HG02852 (cell line): ENCODE data around the gene REEP1.
"Not testable (repeated sequence)": the region's sequence is repeated elsewhere in the genome, so short reads cannot be mapped to it uniquely, and the experiment has no call there.

ENCODE experiments used
- ATAC-seq: cut with Tn5 transposase; IDR thresholded peaks from one replicate; pipeline ENCODE4 v1.9.1; 2021; ENCODE audit warnings: mild to moderate bottlenecking, moderate library complexity; ENCODE audit not compliant: unreplicated experiment

REEP1 gene

DNA sequence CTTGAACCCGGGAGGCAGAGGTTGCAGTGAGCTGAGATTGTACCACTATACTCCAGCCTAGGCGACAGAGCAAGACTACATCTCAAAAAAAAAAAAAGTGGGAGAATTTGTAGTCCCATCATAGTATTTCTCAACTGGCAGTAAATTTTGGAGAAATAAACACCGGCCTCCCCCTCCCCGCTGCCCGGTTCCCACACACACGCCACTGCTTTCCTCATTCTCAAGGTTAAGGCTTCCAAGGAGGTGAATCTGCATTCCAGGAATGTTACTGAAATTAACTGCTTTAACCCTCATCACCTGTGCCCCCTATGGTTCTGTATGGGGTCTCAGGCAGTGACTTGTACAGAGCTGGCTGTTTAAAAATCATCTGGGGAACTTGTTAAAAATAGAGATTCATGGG is 88.2 kb downstream of the REEP1 start:
- ATAC-seq, result no peak

DNA sequence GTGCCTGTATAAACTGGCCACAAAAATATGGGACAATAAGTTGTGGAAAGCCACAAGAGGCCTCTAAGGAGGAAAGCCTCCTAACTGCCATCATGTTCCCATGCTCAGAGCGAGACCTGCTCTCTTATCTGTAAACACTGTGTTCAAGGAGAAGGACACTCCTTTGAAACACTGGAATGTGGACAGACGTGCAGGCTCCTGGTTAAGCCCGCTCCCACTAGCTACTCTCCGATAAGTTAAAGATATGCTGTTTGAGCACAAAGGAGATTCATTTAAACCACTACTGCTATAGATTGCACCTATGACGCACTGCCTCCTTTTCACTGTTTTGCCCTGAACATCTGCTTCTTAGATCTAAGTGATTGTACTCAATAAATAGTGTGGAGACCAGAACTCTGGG is 92.2 kb downstream of the REEP1 start:
- not testable (repeated sequence) for ATAC-seq

DNA sequence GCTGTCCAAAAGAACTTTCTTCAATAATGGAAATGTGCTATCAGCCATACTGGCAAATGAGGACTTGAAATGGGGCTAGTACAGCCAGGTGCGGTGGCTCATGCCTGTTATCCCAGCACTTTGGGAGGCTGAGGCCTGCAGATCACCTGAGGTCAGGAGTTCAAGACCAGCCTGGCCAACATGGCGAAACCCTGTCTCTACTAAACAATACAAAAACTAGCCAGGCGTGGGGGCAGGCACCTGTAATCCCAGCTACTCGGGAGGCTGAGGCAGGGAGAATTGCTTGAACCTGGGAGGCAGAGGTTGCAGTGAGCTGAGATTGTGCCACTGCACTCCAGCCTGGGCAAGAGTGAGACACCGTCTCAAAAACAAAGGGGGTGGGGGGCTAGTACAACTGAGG is 92.6 kb downstream of the REEP1 start:
- not testable (repeated sequence) for ATAC-seq

GRCh38 chr2:86243950-86244733 is 93.3 kb downstream of the REEP1 start:
- ATAC-seq, result no peak

DNA sequence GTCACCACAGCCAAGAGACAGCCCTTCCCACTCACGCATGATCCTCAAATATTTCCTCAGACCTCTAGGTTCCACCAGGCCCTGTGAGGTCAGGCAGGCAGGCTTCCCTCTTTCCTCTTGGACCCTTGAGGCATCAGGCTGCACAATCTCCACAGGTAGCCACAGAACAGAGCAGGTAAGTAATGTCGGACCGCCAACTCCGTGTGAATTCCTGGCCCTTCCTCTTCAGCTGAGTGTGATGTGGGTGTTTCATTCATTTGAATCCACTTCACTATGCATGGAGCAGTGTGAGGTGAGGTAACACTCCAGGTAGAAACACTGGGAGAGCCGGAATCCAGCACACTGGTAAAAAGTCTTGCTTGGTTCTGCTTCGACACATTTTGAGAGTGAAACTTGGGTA is 94.2 kb downstream of the REEP1 start:
- ATAC-seq, result no peak

- no peak for ATAC-seq
Observed at GRCh38 chr2:86241611-86242010, 95.8 kb downstream of the REEP1 start.

DNA sequence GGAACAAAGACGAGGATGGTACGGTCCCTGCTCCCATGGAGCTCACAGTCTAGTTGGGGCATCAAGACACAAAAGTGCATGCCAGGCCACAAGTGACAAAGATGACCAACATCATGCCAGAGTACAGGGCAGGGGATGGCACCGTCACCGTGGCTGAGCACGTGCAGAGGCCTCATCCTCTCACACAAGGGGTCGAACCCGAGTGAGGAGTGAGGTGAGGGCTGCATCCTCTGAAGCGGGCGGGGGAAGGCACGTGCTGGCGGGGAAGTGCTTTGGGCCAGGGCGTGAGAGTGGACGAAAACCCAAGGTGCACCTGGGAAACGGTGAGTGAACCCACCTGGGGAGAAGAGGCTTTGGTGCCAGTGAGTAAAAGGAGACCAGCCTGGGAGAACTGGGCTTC is 97.2 kb downstream of the REEP1 start:
- no peak for ATAC-seq

DNA sequence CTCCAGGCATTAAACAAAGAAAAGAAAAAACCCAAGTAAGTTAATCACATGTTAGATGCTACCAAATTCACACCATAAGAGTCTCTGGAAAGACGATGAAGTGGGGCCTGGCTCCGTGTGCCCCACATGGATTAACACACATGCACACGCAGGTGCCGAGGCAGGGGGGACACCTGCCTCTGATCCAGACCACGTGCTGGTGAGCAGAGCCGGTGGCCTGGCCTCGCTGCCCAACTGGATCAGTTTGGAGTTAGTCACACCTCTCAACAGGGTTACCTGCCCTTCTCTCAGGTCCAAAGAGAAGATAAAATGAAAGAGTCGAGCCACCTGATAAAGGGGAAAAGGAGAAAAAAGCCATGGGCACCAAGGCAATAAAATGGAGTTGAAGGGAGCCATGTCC is 97.7 kb downstream of the REEP1 start:
- no peak for ATAC-seq

DNA sequence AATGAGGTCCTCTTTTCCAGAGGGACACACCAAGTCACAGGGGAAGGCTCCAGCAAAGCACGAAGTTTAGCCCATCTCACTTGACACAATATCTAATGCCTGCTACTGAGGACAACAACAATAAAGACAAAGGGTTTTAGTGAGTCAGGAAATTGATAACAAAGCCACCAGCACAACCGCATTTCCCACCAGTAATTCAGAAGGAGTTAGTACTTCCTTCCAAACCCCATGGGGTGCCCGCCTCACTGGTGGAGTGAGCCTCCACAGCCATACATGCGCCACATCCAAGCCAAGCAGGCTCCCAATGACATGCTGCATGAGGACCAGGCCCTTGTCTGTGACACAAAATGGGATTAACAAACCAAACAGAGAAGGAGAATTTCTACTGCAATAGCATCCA is 98.1 kb downstream of the REEP1 start:
- no peak for ATAC-seq

GRCh38 chr2:86238354-86238753 is 99.1 kb downstream of the REEP1 start:
- ATAC-seq, result peak; percentile 85

- peak; percentile 44 for ATAC-seq
Observed at GRCh38 chr2:86237172-86237571, 100.3 kb downstream of the REEP1 start.

- no peak for ATAC-seq
Observed at GRCh38 chr2:86235196-86235980, 102.0 kb downstream of the REEP1 start.

DNA sequence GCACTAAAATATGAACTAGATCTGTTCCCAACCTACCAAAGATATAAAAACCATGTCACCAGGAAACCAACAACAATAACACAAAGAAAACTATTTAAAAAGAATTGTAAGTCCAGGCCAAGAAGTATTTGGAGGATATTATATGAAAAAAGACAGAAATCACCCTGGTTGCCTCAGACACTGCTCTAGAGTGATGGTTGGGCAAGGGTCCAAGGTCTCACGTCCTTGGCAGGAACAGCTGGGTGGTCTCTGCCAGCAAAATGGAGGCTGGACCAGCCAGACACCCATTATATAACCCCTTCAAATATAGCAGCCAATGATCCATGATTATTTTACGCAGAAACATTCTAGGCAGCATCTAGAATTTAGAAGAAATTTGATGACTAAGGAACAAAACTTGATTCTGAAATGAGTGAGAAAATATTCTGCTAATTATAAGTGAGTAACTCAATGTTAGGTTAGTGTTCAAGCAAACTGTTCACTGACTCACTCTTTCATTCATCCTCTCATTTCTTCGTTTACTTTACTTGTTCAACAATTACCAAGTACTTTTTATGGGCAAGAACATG is 102.8 kb downstream of the REEP1 start:
- no peak for ATAC-seq

DNA sequence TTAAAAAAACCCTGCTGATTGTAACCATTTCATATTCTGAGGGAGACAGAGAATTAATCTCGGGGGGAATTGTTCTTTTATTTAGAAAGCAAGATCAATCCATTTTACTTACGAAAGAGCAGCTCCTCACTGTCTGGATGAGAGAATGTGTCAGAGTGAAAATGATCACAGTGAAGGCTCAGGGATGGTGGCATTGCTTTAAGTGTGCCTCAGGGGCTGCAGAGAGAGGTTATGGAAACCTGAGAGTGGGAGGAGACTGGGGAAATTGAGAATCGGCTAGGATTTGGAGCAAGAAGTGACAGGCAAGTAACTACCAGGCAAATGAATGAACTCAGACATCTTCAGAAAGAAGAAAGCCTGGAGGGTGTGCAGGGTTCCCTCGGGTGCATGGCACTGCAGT is 104.0 kb downstream of the REEP1 start:
- no peak for ATAC-seq

DNA sequence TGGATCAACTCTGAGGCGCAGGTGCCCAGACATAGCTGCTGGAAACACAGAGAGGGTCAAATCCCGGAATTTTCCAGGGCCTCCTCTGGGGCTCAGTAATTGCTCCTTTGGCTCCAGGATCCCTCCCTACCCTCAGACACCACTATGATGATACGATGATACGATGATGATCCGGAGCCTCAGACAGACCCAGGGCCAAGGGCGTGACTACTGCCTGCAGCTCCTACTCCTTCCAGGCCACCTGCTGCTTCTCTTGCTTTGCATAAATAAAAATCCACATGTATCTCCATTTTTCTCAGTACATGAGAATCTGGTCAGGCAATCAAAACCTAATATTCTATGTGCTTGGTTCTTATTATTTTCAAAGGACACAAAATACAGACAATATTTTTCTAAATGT is 104.5 kb downstream of the REEP1 start:
- ATAC-seq, result no peak

GRCh38 chr2:86232373-86232784 is 105.0 kb downstream of the REEP1 start:
- no peak for ATAC-seq

DNA sequence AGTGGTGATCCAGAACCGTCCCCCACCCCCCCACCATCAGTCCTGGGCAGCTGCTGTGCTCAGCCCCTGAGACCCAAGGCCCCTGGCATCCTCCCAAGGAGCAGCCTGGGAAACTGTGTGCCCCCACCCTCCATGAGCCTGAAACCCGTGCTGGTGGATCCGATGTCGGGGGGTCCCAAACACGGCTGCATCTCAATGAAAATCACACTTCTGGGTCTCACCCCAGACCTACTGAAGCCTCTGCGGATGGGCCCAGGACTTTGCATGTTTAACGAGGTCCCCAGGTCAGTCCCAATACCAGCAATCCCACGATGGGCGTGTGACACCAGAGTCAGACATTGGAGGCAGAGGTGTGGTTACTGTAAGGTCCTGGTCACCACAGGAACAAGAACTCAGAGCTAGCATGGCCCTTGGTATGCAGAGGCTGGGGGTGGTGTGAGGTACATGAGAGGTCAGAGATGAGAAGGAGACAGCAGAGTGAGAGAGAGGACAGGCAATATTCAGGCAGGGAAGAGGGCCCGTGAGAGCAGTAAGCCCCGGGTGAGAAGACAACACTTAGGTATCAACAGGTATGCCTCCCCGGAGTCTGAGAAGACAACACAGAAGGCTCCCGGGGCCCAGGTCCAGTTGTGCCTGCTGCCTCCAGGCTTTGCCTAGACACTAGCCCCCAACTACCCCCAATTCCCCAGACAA is 105.6 kb downstream of the REEP1 start:
- no peak for ATAC-seq

DNA sequence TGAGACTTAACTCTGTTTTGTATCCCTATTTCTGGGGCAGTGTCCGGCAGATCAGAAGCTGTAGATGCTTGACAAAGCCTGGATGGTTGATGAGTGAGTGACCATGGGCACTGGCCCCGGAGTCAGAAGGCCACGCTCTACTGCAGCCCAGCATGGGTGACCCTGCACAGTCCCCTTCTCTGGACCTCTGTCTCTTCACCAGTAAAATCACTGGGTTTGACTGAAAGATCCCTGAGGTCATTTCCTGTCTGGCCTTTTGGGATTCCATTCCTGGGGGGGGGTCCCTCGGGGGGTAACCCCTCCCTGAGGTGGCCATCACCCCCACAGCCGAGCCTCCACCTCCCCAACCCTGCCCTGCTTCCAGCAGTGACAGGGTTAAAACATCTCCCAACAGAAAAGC is 106.5 kb downstream of the REEP1 start:
- no peak for ATAC-seq

GRCh38 chr2:86229221-86229620 is 108.2 kb downstream of the REEP1 start:
- ATAC-seq, result no peak

GRCh38 chr2:86228574-86228973 is 108.9 kb downstream of the REEP1 start:
- ATAC-seq, result not testable (repeated sequence)

DNA sequence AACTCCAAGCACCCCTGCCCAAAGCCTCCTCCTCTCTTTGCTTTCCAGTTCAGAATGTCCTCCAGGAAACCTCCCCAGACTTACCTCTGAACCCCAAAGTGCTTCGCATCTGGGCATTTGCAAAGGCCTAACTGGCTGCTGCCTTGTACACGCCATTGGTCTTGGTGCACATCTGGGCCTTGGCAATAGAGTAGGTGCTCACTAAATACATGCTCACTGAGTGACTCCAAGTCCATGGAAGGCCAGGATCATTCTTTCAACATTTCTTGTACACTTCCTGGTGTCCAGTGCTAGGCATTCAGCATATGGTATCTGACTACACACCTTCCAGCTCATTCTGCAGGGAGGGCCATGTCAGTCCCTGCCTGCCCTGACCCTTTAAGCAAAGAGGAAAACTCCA is 109.7 kb downstream of the REEP1 start:
- ATAC-seq, result no peak
